Smooth muscle cell (in vitro differentiated cells): Measurements from ENCODE around the gene ANKLE1. TPM values are rescaled to one million over a fixed set of nuclear protein-coding genes. Genes with fewer than 3 reads are reported as not detected.
A peak's percentile ranks its signal among the peaks of the same experiment; 100 is the strongest.

ENCODE experiments used
- DNase-seq: peaks from one replicate; lab custom pipeline; 2025; ENCODE audit not compliant: unreplicated experiment; lab: John Stamatoyannopoulos, UW
- H2AFZ ChIP-seq: fragments of 200-600 bp; sonication (generic); 2 replicates; pipeline ENCODE4 v1.6.0; 2016; ENCODE audit warnings: antibody characterized with exemption, low read depth, mild to moderate bottlenecking
- H3F3A ChIP-seq: fragments of 200-600 bp; sonication (generic); 2 replicates; pipeline ENCODE4 v1.6.0; 2017; ENCODE audit warnings: antibody characterized with exemption, low read depth
- H3K27ac ChIP-seq: fragments of 200-600 bp; sonication (generic); 2 replicates; pipeline ENCODE4 v1.5.1; 2016; ENCODE audit warnings: low read depth, mild to moderate bottlenecking
- H3K27me3 ChIP-seq: fragments of 200-600 bp; sonication (generic); 2 replicates; pipeline ENCODE4 v1.6.1; 2016; ENCODE audit warnings: low read depth, mild to moderate bottlenecking
- H3K36me3 ChIP-seq: fragments of 200-600 bp; sonication (generic); 2 replicates; pipeline ENCODE4 v1.5.1; 2016; ENCODE audit warnings: low read depth
- H3K4me1 ChIP-seq: fragments of 200-600 bp; sonication (generic); 2 replicates; pipeline ENCODE4 v1.5.1; 2016; ENCODE audit warnings: low read depth
- H3K4me2 ChIP-seq: fragments of 200-600 bp; sonication (generic); 2 replicates; pipeline ENCODE4 v1.6.0; 2016; ENCODE audit warnings: mild to moderate bottlenecking
- H3K4me3 ChIP-seq: fragments of 200-600 bp; sonication (generic); 2 replicates; pipeline ENCODE4 v1.5.1; 2016; ENCODE audit warnings: mild to moderate bottlenecking
- H3K79me2 ChIP-seq: fragments of 200-600 bp; sonication (generic); 2 replicates; pipeline ENCODE4 v1.6.0; 2016; ENCODE audit warnings: low read depth, mild to moderate bottlenecking
- H3K9ac ChIP-seq: fragments of 200-600 bp; sonication (generic); 2 replicates; pipeline ENCODE4 v1.6.0; 2016; ENCODE audit warnings: low read depth
- H3K9me3 ChIP-seq: fragments of 200-600 bp; sonication (generic); replicated peaks from 2 replicates; pipeline ENCODE4 v1.5.1; 2016; ENCODE audit warnings: low read depth
- H4K20me1 ChIP-seq: fragments of 200-600 bp; sonication (generic); 2 replicates; pipeline ENCODE4 v1.6.0; 2016; ENCODE audit warnings: low read depth
- WGBS: methylation state at CpG from one replicate; pipeline ENCODE4 v1.1.7; 2016; ENCODE audit warnings: low lambda C conversion rate; 5-methylcytosine and 5-hydroxymethylcytosine counted together
- polyA plus RNA-seq: library from polyadenylated mRNA; unstranded; fragments of >200 nt; fragmentation: Nextera tagmentation; extraction: Ambion mirVana; gene quantifications from 2 replicates; pipeline ENCODE4 v1.2.1, GENCODE V29; 2016
- total RNA-seq: library from RNA; depleted of rRNA; stranded (reverse); fragments of >200 nt; gene quantifications from 2 replicates; pipeline ENCODE4 v1.2.3, GENCODE V29; 2014
- TF ChIP-seq, protein P1 (sequence below): fragments of 200-600 bp; sonication (generic); IDR thresholded peaks from 2 replicates; pipeline ENCODE4 v1.5.1; 2017; ENCODE audit warnings: borderline replicate concordance, mild to moderate bottlenecking, antibody characterized with exemption; ENCODE audit not compliant: insufficient read depth, poor library complexity, severe bottlenecking

ANKLE1 gene
- total and polyA plus RNA-seq, 2 experiments from 2014 or later: 0.36 to 0.61 TPM

DNA sequence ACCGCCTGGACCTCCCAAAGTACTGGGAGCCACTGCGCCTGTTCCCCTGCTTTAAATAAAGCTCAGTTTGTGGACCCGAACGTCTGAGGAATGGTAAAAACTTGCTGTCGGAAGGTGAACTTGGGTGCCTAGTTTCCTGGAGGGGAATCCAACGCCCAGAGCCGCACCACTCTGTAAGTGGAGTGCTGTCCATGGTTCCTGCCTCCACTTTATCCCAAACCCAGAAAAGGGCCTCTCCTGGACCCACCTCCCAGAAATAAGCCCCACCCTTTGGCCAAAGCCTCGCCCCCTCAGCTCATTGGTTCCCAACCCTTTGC lies 50.6 kb downstream of the ANKLE1 start:
- Histone ChIP-seq H3K4me1 (peaks cover 10% of the 10 kb centered on the region), H3F3A (no peaks in the 10 kb centered on the region), H3K27me3 (peaks cover 24% of the 10 kb centered on the region), H3K4me3 (no peak overlapping the region), H3K27ac (no peak overlapping the region), H3K36me3 (no peaks in the 10 kb centered on the region), H3K9me3 (no peaks in the 10 kb centered on the region), H4K20me1 (peaks cover 13% of the 10 kb centered on the region), H2AFZ (no peak overlapping the region), H3K79me2 (no peaks in the 10 kb centered on the region), H3K9ac (no peak overlapping the region), H3K4me2 (no peak overlapping the region)
- WGBS: 93% methylated on average over 8 of the region's 8 CpGs
- TF ChIP-seq, protein P1, sequence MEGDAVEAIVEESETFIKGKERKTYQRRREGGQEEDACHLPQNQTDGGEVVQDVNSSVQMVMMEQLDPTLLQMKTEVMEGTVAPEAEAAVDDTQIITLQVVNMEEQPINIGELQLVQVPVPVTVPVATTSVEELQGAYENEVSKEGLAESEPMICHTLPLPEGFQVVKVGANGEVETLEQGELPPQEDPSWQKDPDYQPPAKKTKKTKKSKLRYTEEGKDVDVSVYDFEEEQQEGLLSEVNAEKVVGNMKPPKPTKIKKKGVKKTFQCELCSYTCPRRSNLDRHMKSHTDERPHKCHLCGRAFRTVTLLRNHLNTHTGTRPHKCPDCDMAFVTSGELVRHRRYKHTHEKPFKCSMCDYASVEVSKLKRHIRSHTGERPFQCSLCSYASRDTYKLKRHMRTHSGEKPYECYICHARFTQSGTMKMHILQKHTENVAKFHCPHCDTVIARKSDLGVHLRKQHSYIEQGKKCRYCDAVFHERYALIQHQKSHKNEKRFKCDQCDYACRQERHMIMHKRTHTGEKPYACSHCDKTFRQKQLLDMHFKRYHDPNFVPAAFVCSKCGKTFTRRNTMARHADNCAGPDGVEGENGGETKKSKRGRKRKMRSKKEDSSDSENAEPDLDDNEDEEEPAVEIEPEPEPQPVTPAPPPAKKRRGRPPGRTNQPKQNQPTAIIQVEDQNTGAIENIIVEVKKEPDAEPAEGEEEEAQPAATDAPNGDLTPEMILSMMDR: no peak
- no peak for DNase-seq

DNA sequence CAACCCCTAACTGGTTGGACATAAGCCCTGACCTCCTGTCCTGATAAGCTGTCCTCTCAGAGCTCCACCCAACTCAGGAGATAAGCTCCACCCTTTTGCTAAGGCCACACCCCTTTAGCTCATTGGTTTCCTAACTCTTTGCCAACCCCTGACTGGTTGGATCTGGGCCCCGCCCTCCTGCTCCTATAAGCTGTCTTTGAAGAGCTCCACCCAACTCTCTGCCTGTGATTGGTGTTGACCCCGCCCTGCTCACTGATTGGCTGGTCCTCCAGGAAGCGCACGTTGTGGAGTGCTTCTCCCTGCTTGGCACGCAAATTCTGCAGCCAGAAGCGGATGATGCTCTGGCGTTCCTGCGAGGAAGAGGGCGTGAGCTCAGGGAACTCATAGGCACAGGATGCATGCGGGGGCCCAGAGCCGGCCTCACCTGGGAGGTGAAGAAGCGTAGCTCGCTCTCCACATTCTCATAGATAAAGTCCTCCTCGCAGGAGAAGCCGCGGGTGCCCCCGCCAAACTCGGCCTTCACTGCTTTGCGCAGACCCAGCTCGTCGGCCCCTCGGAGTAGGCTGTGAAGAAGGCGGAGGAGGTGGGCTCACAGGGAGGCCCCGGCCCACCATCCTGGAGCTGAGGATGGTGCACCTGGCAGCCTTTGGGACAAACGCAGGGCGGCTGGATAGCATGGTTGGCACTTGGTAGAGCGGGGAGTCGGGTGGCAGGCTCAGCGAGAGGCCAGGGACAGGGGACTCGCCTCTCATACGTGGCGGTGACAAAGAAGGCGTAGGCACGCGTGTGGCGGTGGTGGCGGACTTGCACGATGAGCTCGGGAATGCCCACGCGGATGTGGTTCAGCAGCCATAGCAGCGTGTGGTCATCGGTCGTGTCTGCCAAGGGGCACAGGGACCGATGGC lies 51.2 kb downstream of the ANKLE1 start:
- no peak overlapping the region for H3K27ac ChIP-seq
- no peak overlapping the region for H3K9ac ChIP-seq
- H3K4me2 ChIP-seq: no peak overlapping the region
- WGBS: 97% methylated on average over 45 of the region's 45 CpGs
- DNase-seq: no peak
- no peak overlapping the region for H3K4me3 ChIP-seq
- peaks cover 13% of the 10 kb centered on the region for H4K20me1 ChIP-seq
- no peaks in the 10 kb centered on the region for H3K79me2 ChIP-seq
- H3K36me3 ChIP-seq: no peaks in the 10 kb centered on the region
- H3F3A ChIP-seq: no peaks in the 10 kb centered on the region
- peaks cover 24% of the 10 kb centered on the region for H3K27me3 ChIP-seq
- no peak overlapping the region for H2AFZ ChIP-seq
- TF ChIP-seq, protein P1: no peak
- no peaks in the 10 kb centered on the region for H3K9me3 ChIP-seq
- H3K4me1 ChIP-seq: peaks cover 10% of the 10 kb centered on the region

DNA sequence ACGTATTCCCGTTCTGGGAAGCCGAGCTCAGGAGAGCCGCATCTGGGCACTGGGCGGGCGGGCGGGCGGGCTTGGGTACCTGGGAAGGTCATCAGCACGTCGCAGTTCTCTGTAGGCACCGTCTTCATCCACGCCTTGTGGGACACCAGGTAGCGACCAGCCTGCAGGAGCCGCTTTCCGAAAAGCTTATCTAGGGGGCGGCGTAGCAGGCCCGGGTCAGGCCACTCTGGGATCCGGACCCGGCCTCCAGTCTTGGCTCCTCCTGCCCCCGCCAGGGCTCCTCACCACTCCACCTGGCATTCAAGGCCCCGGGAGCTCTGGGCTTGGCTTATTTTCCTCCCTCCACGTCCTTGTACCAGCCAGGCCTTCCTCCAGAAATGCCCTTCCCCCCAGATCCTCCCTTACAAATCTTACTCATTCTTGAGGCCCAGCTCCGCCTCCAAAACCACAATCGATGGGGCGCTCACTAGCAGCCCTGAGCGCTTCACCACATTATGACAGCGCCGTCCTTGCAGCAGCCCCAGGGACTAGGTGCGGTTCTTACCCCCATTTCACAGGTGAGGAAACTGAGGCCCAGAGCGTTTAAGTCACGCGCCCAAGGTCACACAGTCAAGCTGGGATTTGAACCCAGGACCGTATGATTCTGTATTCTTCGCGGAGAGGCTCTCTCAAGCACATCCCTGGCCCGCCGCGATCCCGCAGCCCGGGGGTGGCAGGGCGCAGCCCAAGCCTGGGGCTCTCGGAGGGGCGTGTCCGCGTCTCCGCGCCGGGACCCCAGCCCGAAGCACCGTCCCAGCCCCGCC lies 52.1 kb downstream of the ANKLE1 start:
- TF ChIP-seq, protein P1: no peak
- peak overlapping the region; percentile 84 for H3K4me3 ChIP-seq
- H4K20me1 ChIP-seq: peaks cover 13% of the 10 kb centered on the region
- H3K9ac ChIP-seq: peak overlapping the region; percentile 51
- peak overlapping the region; percentile 92 for H3K4me2 ChIP-seq
- H3K9me3 ChIP-seq: no peaks in the 10 kb centered on the region
- H3K27ac ChIP-seq: no peak overlapping the region
- 32% methylated on average over 49 of the region's 52 CpGs for WGBS
- peaks cover 20% of the 10 kb centered on the region for H3K27me3 ChIP-seq
- H3K4me1 ChIP-seq: peaks cover 9% of the 10 kb centered on the region
- peak overlapping the region; percentile 68 for H2AFZ ChIP-seq
- DNase-seq: no peak
- no peaks in the 10 kb centered on the region for H3K79me2 ChIP-seq
- H3F3A ChIP-seq: no peaks in the 10 kb centered on the region
- H3K36me3 ChIP-seq: no peaks in the 10 kb centered on the region
